BJ (cell line): Measurements from ENCODE around the gene WASF3. TPM values are rescaled to one million over a fixed set of nuclear protein-coding genes. Genes with fewer than 3 reads are reported as not detected.

ENCODE experiments used
- CTCF ChIA-PET: fragments of 350-600 bp; formaldehyde crosslinking; extraction: SDS; loops from one replicate; lab custom pipeline; 2021; ENCODE audit warnings: antibody characterized with exemption, inconsistent platforms; lab: Yijun Ruan, JAX
- POLR2A ChIA-PET: fragments of 300-600 bp; sonication (Branson Sonifier 250); formaldehyde crosslinking; extraction: SDS; loops from one replicate; lab custom pipeline; 2021; ENCODE audit warnings: antibody characterized with exemption; lab: Charles Lee
- DNase-seq: peaks from one replicate; pipeline ENCODE4 v3.0.0-alpha.2; 2011; ENCODE audit warnings: low read depth
- H3K27me3 ChIP-seq: 2 replicates; pipeline ENCODE4 v1.6.0; 2011; ENCODE audit warnings: low read length; ENCODE audit not compliant: control insufficient read depth, insufficient read depth
- H3K36me3 ChIP-seq: 2 replicates; pipeline ENCODE4 v1.5.1; 2011; ENCODE audit warnings: low read length; ENCODE audit not compliant: control insufficient read depth, insufficient read depth
- H3K4me3 ChIP-seq: 2 replicates; pipeline ENCODE4 v1.5.1; 2011; ENCODE audit warnings: low read depth, mild to moderate bottlenecking, control low read depth, low read length
- CTCF ChIP-seq: IDR thresholded peaks from 2 replicates; pipeline ENCODE4 v1.5.1; 2011; ENCODE audit warnings: low read depth, mild to moderate bottlenecking, control low read depth, inconsistent platforms, low read length, moderate library complexity; ENCODE audit not compliant: insufficient read depth
- polyA plus RNA-seq: library from polyadenylated mRNA; depleted of rRNA; stranded (reverse); fragments of >200 nt; gene quantifications from 2 replicates; pipeline ENCODE4 v1.2.3, GENCODE V29; 2011

Gene WASF3
- polyA plus RNA-seq, 1 experiment: 9.5 TPM

DNA sequence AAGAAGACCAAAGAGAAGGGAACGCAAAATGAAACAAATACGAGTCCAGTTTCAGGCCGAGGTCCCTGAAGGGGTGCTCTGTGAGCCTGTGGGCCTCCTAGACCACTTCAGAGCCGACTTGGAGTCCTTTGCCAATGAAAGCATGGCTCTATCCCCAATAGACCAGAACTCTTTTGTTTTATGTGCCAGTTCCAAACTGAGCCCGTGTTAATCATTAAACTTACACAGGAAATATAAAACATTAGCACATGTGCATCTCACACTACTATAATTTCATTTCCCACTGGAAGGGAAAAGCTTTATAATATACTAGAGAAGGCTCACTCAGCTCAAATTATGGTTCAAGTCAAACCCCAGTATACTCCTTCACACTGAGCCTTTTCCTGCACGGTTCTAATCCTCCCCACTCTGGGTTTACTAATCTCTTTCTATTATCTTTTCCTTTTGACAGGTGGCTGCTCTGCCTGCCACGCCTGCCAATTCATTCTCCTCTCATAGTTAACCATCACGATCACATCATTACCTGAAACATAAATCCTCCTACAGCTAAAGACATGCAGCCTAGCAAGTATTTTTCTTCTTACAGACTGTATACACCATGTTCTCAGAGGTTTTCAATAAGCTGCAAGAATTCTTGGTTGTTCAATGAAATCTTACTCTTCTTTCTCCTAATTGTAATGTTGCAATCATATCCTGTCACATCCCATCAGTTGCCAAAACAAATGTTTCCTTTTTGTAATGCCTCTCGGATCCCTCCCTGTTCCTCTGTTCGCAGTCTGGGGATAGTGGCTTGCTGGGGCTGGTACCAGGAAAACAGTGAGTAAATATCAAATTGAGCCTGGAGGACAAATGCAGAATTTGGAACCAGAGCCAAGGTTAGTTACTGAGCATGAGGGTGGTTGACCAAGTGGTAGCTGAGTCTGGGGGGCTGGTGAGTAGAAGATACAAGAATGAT lies 18.8 kb upstream of the WASF3 start:
- POLR2A ChIA-PET: no interaction called here
- DNase-seq: no peak
- Histone ChIP-seq H3K27me3 (peaks cover 15% of the 10 kb centered on the region), H3K4me3 (no peak overlapping the region), H3K36me3 (no peaks in the 10 kb centered on the region)
- TF ChIP-seq CTCF: no peak
- CTCF ChIA-PET: interaction anchor here (2.0 kb wide), 1 partner anchor 21 kb away, joined by 7 read pairs; no protein-coding TSS in a partner anchor

- TF ChIP-seq CTCF: no peak
- no peak for DNase-seq
- Histone ChIP-seq H3K36me3 (no peaks in the 10 kb centered on the region), H3K4me3 (no peak overlapping the region), H3K27me3 (peaks cover 16% of the 10 kb centered on the region)
- ChIA-PET POLR2A (no interaction called here), CTCF (no interaction called here)
These were observed 17.7 kb upstream of the WASF3 start for GRCh38 chr13:26539738-26540292.

DNA sequence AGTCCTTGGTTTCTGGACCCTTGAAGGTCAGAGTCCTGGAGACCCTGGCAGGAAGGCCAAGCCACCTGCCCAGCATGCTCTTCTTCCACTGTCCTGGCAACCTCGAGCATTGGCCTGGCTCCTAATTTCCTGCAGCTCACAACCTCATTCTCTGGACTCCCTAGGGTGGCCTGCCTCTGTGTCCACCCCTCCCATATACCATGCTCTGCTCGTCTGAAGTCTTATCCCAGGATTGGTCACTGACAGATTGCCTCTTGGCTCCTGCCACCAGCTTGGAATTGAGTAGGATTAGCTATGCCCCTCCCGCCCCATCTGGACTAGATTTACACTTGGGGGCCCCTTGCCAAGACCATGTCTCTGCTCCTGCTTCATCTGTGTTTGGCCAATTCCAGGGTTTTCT lies 17.1 kb upstream of the WASF3 start:
- Histone ChIP-seq H3K4me3 (no peak overlapping the region), H3K27me3 (peaks cover 18% of the 10 kb centered on the region), H3K36me3 (no peaks in the 10 kb centered on the region)
- TF ChIP-seq CTCF: no peak
- ChIA-PET CTCF (no interaction called here), POLR2A (no interaction called here)
- DNase-seq: no peak

- peaks cover 18% of the 10 kb centered on the region for H3K27me3 ChIP-seq
- ChIA-PET POLR2A (no interaction called here), CTCF (interaction anchor here (0.6 kb wide), 1 partner anchor 48 kb away, joined by 4 read pairs; no protein-coding TSS in a partner anchor)
- H3K36me3 ChIP-seq: no peaks in the 10 kb centered on the region
- DNase-seq: no peak
- no peak for TF ChIP-seq CTCF
- H3K4me3 ChIP-seq: no peak overlapping the region
These were observed 16.4 kb upstream of the WASF3 start for GRCh38 chr13:26541041-26541440.
